Measurements from ENCODE around the gene IL1F10.

Gene IL1F10

GRCh38 chr2:113072584-113072983 is 4.8 kb downstream of the IL1F10 start:
- no peak for DNase-seq (ENCODE audit: low read depth)
- H3K4me3 ChIP-seq (ENCODE audit: low read length): no peak overlapping the region
- TF ChIP-seq, protein P1, sequence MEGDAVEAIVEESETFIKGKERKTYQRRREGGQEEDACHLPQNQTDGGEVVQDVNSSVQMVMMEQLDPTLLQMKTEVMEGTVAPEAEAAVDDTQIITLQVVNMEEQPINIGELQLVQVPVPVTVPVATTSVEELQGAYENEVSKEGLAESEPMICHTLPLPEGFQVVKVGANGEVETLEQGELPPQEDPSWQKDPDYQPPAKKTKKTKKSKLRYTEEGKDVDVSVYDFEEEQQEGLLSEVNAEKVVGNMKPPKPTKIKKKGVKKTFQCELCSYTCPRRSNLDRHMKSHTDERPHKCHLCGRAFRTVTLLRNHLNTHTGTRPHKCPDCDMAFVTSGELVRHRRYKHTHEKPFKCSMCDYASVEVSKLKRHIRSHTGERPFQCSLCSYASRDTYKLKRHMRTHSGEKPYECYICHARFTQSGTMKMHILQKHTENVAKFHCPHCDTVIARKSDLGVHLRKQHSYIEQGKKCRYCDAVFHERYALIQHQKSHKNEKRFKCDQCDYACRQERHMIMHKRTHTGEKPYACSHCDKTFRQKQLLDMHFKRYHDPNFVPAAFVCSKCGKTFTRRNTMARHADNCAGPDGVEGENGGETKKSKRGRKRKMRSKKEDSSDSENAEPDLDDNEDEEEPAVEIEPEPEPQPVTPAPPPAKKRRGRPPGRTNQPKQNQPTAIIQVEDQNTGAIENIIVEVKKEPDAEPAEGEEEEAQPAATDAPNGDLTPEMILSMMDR (conservative IDR thresholded peaks at IDR 0.05; ENCODE audit: low read length): no peak

- TF ChIP-seq, protein P1 (conservative IDR thresholded peaks at IDR 0.05; ENCODE audit: low read length): no peak
- H3K4me3 ChIP-seq (ENCODE audit: low read length): no peak overlapping the region
- DNase-seq (ENCODE audit: low read depth): no peak
Observed at GRCh38 chr2:113073325-113073834, 5.6 kb downstream of the IL1F10 start.

DNA sequence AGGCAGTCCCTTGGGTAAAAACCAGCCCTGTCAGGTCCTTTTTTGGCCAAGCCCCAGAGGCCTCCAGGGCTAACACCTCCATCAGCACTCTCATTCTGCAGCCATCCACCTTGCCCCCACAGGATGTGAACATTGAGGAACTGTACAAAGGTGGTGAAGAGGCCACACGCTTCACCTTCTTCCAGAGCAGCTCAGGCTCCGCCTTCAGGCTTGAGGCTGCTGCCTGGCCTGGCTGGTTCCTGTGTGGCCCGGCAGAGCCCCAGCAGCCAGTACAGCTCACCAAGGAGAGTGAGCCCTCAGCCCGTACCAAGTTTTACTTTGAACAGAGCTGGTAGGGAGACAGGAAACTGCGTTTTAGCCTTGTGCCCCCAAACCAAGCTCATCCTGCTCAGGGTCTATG is 7.3 kb downstream of the IL1F10 start:
- H3K4me3 ChIP-seq (ENCODE audit: low read length): no peak overlapping the region
- no peak for DNase-seq (ENCODE audit: low read depth)
- TF ChIP-seq, protein P1 (conservative IDR thresholded peaks at IDR 0.05; ENCODE audit: low read length): no peak

- H3K4me3 ChIP-seq (ENCODE audit: low read length): no peak overlapping the region
- TF ChIP-seq, protein P1 (conservative IDR thresholded peaks at IDR 0.05; ENCODE audit: low read length): no peak
- DNase-seq (ENCODE audit: low read depth): no peak
Observed at GRCh38 chr2:113075600-113075999, 7.8 kb downstream of the IL1F10 start.

DNA sequence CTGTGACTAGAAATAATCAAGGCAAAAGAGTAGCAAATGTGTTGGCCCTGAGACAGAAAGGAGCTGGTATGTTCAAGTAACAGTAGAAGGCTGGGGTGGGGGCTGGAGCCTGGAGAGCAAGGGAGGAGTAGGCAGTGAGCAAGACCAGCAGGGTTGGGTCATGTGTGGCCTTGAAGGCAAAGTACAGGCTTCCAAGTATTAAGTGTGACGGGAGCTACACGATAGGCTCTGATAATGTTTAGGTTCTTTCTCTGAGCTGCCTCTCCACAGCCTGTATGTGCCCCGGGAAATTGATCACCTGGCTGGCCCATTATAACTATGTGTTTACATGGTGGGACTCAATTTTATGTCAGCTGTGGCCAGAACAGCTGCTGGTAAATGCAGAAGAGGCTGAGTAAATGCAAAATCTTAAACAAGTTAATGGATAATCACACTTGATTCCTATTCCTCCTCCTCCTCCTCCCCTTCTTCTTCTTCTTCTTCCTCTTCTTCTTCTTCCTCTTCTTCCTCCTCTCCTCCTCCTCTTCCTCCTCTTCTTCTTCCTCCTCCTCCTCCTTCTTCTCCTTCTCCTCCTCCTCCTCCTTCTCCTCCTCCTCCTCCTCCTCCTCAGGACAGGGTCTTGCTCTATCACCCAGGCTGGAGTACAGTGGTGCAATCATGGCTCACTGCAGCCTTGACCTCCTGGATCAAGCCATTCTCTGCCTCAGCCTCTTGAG is 9.3 kb downstream of the IL1F10 start:
- no peak overlapping the region for H3K4me3 ChIP-seq (ENCODE audit: low read length)
- no peak for DNase-seq (ENCODE audit: low read depth)
- TF ChIP-seq, protein P1 (conservative IDR thresholded peaks at IDR 0.05; ENCODE audit: low read length): no peak

DNA sequence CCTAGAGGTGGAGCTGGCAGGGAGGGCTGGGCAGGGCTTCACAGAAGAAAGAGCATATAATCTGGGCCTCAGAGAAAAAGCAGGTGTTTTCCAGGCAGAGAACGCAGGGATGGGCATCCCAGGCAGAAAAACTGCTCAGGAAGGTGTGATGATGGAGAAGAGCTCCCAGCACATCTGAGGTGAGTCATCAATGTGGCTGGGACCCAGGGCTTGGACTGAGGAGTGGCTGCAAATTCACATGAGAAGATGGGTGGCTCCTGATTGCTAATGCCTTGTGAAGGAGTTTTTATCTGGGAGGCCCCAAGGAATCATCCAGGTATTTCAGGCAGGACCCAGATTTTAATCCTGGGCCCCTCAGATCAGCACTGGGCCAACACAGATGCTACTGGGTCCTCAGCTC is 10.2 kb downstream of the IL1F10 start:
- no peak for DNase-seq (ENCODE audit: low read depth)
- TF ChIP-seq, protein P1 (conservative IDR thresholded peaks at IDR 0.05; ENCODE audit: low read length): no peak
- H3K4me3 ChIP-seq (ENCODE audit: low read length): no peak overlapping the region

DNA sequence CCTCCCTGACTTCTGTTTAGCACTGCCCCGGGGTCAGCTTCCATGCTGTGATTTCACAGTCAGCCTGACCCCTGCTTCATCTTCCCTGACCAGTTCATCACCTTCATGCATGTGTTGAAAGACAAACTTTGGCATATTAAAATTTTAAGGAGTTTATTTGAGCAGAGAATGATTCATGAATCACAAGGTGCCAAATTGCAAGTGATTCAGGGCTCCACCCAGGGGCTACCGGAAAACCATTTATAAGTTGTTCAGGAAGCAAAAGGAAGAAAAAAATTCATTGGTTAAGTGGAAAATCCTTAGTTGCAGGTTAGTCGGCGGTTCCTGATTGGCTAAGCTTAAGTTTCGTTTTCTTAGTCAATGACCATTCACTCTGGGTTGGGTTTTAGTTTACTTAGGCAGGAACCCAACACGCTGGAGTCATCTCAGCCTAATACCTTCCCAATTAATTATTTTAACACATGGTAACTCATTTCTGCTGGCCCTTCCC is 10.6 kb downstream of the IL1F10 start:
- H3K4me3 ChIP-seq (ENCODE audit: low read length): no peak overlapping the region
- TF ChIP-seq, protein P1 (conservative IDR thresholded peaks at IDR 0.05; ENCODE audit: low read length): no peak
- no peak for DNase-seq (ENCODE audit: low read depth)

Data from AG10803 (cell line).